GM12874 (cell line): ENCODE data around the gene STK32C.

Source experiments
- CTCF ChIP-seq: IDR thresholded peaks from 2 replicates; pipeline ENCODE4 v1.5.1; 2011; ENCODE audit warnings: low read depth, mild to moderate bottlenecking, control low read depth, low read length, moderate library complexity; ENCODE audit not compliant: insufficient read depth

The STK32C gene

GRCh38 chr10:132330486-132330833, 22.7 kb upstream of the STK32C start:
- TF ChIP-seq CTCF: no peak

- TF ChIP-seq CTCF: no peak
These were observed 22.1 kb upstream of the STK32C start for GRCh38 chr10:132329565-132330485.

GRCh38 chr10:132328738-132329137, 21.0 kb upstream of the STK32C start:
- no peak for TF ChIP-seq CTCF

GRCh38 chr10:132328106-132328505, 20.4 kb upstream of the STK32C start:
- no peak for TF ChIP-seq CTCF

- no peak for TF ChIP-seq CTCF
These were observed 19.2 kb upstream of the STK32C start for GRCh38 chr10:132326925-132327324.

- TF ChIP-seq CTCF: no peak
These were observed 18.7 kb upstream of the STK32C start for GRCh38 chr10:132326344-132326889.

GRCh38 chr10:132324186-132324585, 16.4 kb upstream of the STK32C start:
- no peak for TF ChIP-seq CTCF
